GM12878 (cell line): ENCODE measurements around the gene HDAC9. TPM values are rescaled to one million over a fixed set of nuclear protein-coding genes. Genes with fewer than 3 reads are reported as not detected.
A peak's percentile ranks its signal among the peaks of the same experiment; 100 is the strongest.

Experiments used
- ATAC-seq: fragments of 200-7000 bp; cut with Tn5 transposase; 3 replicates; pipeline ENCODE4 v1.9.1; 2020; ENCODE audit warnings: mild to moderate bottlenecking, moderate library complexity
- BruUV-seq: library from RNA; stranded (reverse); fragments of 400-500 nt; replicated peaks from 2 replicates; lab custom pipeline; 2021; lab: Mats Ljungman, UMichigan
- CTCF ChIA-PET: fragments of 300-600 bp; sonication (Branson Sonifier 250); formaldehyde crosslinking; extraction: SDS; loops from one replicate; lab custom pipeline; 2021; ENCODE audit warnings: inconsistent platforms; lab: Yijun Ruan, JAX
- POLR2A ChIA-PET: fragments of 350-600 bp; formaldehyde crosslinking; extraction: SDS; loops from one replicate; lab custom pipeline; 2021; ENCODE audit warnings: inconsistent platforms; lab: Charles Lee
- RAD21 ChIA-PET: fragments of 300-600 bp; sonication (Branson Sonifier 250); formaldehyde crosslinking; loops from one replicate; lab custom pipeline; 2023; ENCODE audit warnings: antibody characterized with exemption; ENCODE audit not compliant: unreplicated experiment; lab: Charles Lee
- SMC1A ChIA-PET: fragments of 300-600 bp; sonication (Branson Sonifier 250); formaldehyde crosslinking; loops from one replicate; lab custom pipeline; 2023; ENCODE audit not compliant: unreplicated experiment, uncharacterized antibody; lab: Charles Lee
- DNase-seq: peaks from one replicate; pipeline ENCODE4 v3.0.0-alpha.2; 2011; ENCODE audit warnings: low read depth, low spot score
- FAIRE-seq: peaks from 3 replicates; lab custom pipeline; 2011; peaks lifted over from hg19 to GRCh38; lab: Jason Lieb, UNC
- H2AFZ ChIP-seq: 2 replicates; pipeline ENCODE4 v1.6.0; 2011; ENCODE audit warnings: low read depth, low read length, control low read depth; ENCODE audit not compliant: control insufficient read depth
- H3K27ac ChIP-seq: 2 replicates; pipeline ENCODE4 v1.5.1; 2011; ENCODE audit warnings: control low read depth; ENCODE audit not compliant: control insufficient read depth, insufficient read depth
- H3K27me3 ChIP-seq, 2 experiments: replicated peaks in 1 of 2; 2 replicates each; pipeline versions ENCODE4 v1.6.0 to v1.6.1; 2011; ENCODE audit warnings: low read length in 1 of 2; ENCODE audit not compliant: control insufficient read depth in 2 of 2, insufficient read depth in 2 of 2
- H3K36me3 ChIP-seq, 2 experiments: 2 replicates each; pipeline ENCODE4 v1.5.1; 2011; ENCODE audit warnings: low read length in 1 of 2; ENCODE audit not compliant: control insufficient read depth in 2 of 2, insufficient read depth in 2 of 2
- H3K4me1 ChIP-seq: 2 replicates; pipeline ENCODE4 v1.6.1; 2011; ENCODE audit warnings: mild to moderate bottlenecking, low read length, moderate library complexity, mixed read lengths; ENCODE audit not compliant: control insufficient read depth, insufficient read depth
- H3K4me2 ChIP-seq: 2 replicates; pipeline ENCODE4 v1.6.0; 2011; ENCODE audit warnings: control low read depth; ENCODE audit not compliant: control insufficient read depth, insufficient read depth
- H3K4me3 ChIP-seq: fragments of 200-600 bp; sonication (generic); 2 replicates; pipeline ENCODE4 v1.5.1; 2016
- H3K79me2 ChIP-seq: 2 replicates; pipeline ENCODE4 v1.6.0; 2011; ENCODE audit warnings: low read length; ENCODE audit not compliant: control insufficient read depth, insufficient read depth
- H3K9ac ChIP-seq: 2 replicates; pipeline ENCODE4 v1.8.0; 2011; ENCODE audit warnings: low read length, control low read depth, mixed read lengths; ENCODE audit not compliant: control insufficient read depth, insufficient read depth
- H3K9me3 ChIP-seq: replicated peaks from 3 replicates; pipeline ENCODE4 v1.5.1; 2011; ENCODE audit warnings: mild to moderate bottlenecking, low read length; ENCODE audit not compliant: control insufficient read depth, insufficient read depth
- H4K20me1 ChIP-seq: 2 replicates; pipeline ENCODE4 v1.6.0; 2011; ENCODE audit not compliant: control insufficient read depth, insufficient read depth
- BCL3 ChIP-seq: IDR thresholded peaks from 2 replicates; pipeline ENCODE4 v1.6.1; 2011; ENCODE audit warnings: borderline replicate concordance, low read depth, mild to moderate bottlenecking, moderate library complexity, low read length; ENCODE audit not compliant: insufficient read depth, poor library complexity, severe bottlenecking
- EED ChIP-seq: sonication (generic); IDR thresholded peaks from 2 replicates; pipeline ENCODE4 v1.6.1; 2016; ENCODE audit warnings: antibody characterized with exemption, low read depth
- EP300 ChIP-seq, 2 experiments: fragments of 150-350 bp in 1 of 2; IDR thresholded peaks; 2 replicates each; pipeline ENCODE4 v1.6.1; 2011 to 2012; ENCODE audit warnings: low read depth in 2 of 2, low read length in 2 of 2, borderline replicate concordance in 1 of 2, improper control_type of control experiment in 1 of 2, inconsistent platforms in 1 of 2; ENCODE audit not compliant: control insufficient read depth in 1 of 2
- FOXM1 ChIP-seq: IDR thresholded peaks from 2 replicates; pipeline ENCODE4 v1.6.1; 2012; ENCODE audit warnings: low read depth, mild to moderate bottlenecking, inconsistent platforms, low read length, moderate library complexity
- MTA2 ChIP-seq: fragments of 450-650 bp; IDR thresholded peaks from 2 replicates; pipeline ENCODE4 v1.6.1; 2016; ENCODE audit warnings: low read depth, mild to moderate bottlenecking, moderate library complexity
- RFX5 ChIP-seq: IDR thresholded peaks from 2 replicates; pipeline ENCODE4 v1.6.1; 2011; ENCODE audit warnings: low read depth, low read length, improper control_type of control experiment
- SPI1 ChIP-seq: IDR thresholded peaks from 2 replicates; pipeline ENCODE4 v1.6.1; 2011; ENCODE audit warnings: low read depth, mild to moderate bottlenecking, low read length, moderate library complexity, borderline replicate concordance; ENCODE audit not compliant: insufficient read depth
- SREBF1 ChIP-seq: IDR thresholded peaks from 2 replicates; pipeline ENCODE4 v1.6.1; 2012; ENCODE audit warnings: mild to moderate bottlenecking, low read length
- WGBS: methylation state at CpG from one replicate; pipeline ENCODE4 v1.1.6; 2016; ENCODE audit warnings: low lambda C conversion rate; ENCODE audit not compliant: insufficient replicate concordance, insufficient coverage; ENCODE audit errors: missing lambda C conversion rate; 5-methylcytosine and 5-hydroxymethylcytosine counted together
- in situ Hi-C: fragments of 300-500 bp; cut with MboI; formaldehyde crosslinking; loops from 9 replicates; pipeline ENCODE4 v1.14.3; 2018; ENCODE audit warnings: mixed read lengths
- intact Hi-C: fragments of 100-400 bp; cut with micrococcal nuclease; formaldehyde crosslinking; loops from one replicate; pipeline ENCODE4 v1.14.2; 2022; ENCODE audit not compliant: unreplicated experiment
- polyA plus RNA-seq, 11 experiments: library from polyadenylated mRNA; depleted of rRNA in 4 of 11; unstranded in 6 of 11; stranded (reverse) in 5 of 11; fragments of >200 nt; fragmentation: Nextera tagmentation in 4 of 11; fragmentation: Illumina TruSeq in 1 of 11; extraction: Ambion mirVana in 4 of 11; extraction: Trizol in 1 of 11; gene quantifications; 1 replicate in 1 of 11; 2 replicates in 10 of 11; pipeline versions ENCODE4 v1.2.1 to v1.2.3, GENCODE V29; 2011 to 2016; ENCODE audit warnings: inconsistent platforms in 2 of 11, missing spikeins in 2 of 11, low read depth in 1 of 11
- total RNA-seq, 4 experiments: library from RNA; depleted of rRNA in 3 of 4; stranded (reverse); fragments of >200 nt in 3 of 4; fragmentation: Illumina TruSeq in 1 of 4; extraction: Trizol in 1 of 4; gene quantifications; 2 replicates each; pipeline versions ENCODE4 v1.2.1 to v1.2.3, GENCODE V29; 2013 to 2021

Gene HDAC9
- total and polyA plus RNA-seq, 10 of the 15 experiments (the other 5 are each of a cell fraction or from before 2014, with no cell fraction given) = 0.73 to 12.8 (median 0.92) TPM

- Histone ChIP-seq H3K9me3 (no peaks in the 10 kb centered on the region), H3K4me1 (no peaks in the 10 kb centered on the region), H3K36me3 (no peaks in the 10 kb centered on the region), H3K27ac (no peak overlapping the region), H3K79me2 (no peaks in the 10 kb centered on the region), H3K4me2 (no peak overlapping the region), H4K20me1 (no peaks in the 10 kb centered on the region), H3K4me3 (no peak overlapping the region), H3K9ac (no peak overlapping the region), H2AFZ (no peak overlapping the region), H3K27me3 (no peaks in the 10 kb centered on the region)
- ChIA-PET RAD21 (no interaction called here), CTCF (no interaction called here), SMC1A (no interaction called here), POLR2A (no interaction called here)
- no peak for FAIRE-seq
- intact Hi-C loops = no loop called here
- no TSS peak for BruUV-seq
- in situ Hi-C loops = no loop called here
- TF ChIP-seq RFX5 = no peak
- TF ChIP-seq BCL3 = no peak
- TF ChIP-seq EED = no peak
- no peak for TF ChIP-seq EP300 (IDR thresholded peaks at IDR 0.05; ENCODE audit: borderline replicate concordance in 1 of 2, control insufficient read depth in 1 of 2, low read depth in 2 of 2, low read length in 2 of 2)
- no peak for TF ChIP-seq FOXM1
- TF ChIP-seq MTA2 = peak; percentile 36; the same call in 1 of the 2 replicates
- no peak for TF ChIP-seq SPI1
- TF ChIP-seq SREBF1 = no peak
- TF ChIP-seq, all 136 proteins: peak for 1
- ATAC-seq = no peak
- WGBS = 63% methylated on average over 11 of the region's 11 CpGs
- DNase-seq = no peak
Measured at GRCh38 chr7:18828994-18829857, 333.7 kb downstream of the HDAC9 start.
